Measurements from ENCODE around the gene AKAP13.
"Not testable (repeated sequence)": the region's sequence is repeated elsewhere in the genome, so short reads cannot be mapped to it uniquely, and the experiment has no call there.

Gene AKAP13

GRCh38 chr15:85475317-85475701 is 94.9 kb downstream of the AKAP13 start:
- no peak for DNase-seq (ENCODE audit: low read depth in 2 of 2)

GRCh38 chr15:85475711-85476110 is 95.3 kb downstream of the AKAP13 start:
- no peak for DNase-seq (ENCODE audit: low read depth in 2 of 2)

GRCh38 chr15:85477061-85477460 is 96.7 kb downstream of the AKAP13 start:
- no peak for DNase-seq (ENCODE audit: low read depth in 2 of 2)

GRCh38 chr15:85477730-85478129 is 97.3 kb downstream of the AKAP13 start:
- no peak for DNase-seq (ENCODE audit: low read depth in 2 of 2)

GRCh38 chr15:85479071-85479647 is 98.8 kb downstream of the AKAP13 start:
- DNase-seq (ENCODE audit: low read depth in 2 of 2) = no peak

- no peak for DNase-seq (ENCODE audit: low read depth in 2 of 2)
These were observed 100.5 kb downstream of the AKAP13 start for GRCh38 chr15:85480923-85481322.

- not testable (repeated sequence) for DNase-seq (ENCODE audit: low read depth in 2 of 2)
These were observed 101.1 kb downstream of the AKAP13 start for GRCh38 chr15:85481543-85481942.

- DNase-seq (ENCODE audit: low read depth in 2 of 2) = no peak
These were observed 102.5 kb downstream of the AKAP13 start for GRCh38 chr15:85482894-85483293.

- not testable (repeated sequence) for DNase-seq (ENCODE audit: low read depth in 2 of 2)
These were observed 103.6 kb downstream of the AKAP13 start for GRCh38 chr15:85483955-85484354.

- not testable (repeated sequence) for DNase-seq (ENCODE audit: low read depth in 2 of 2)
These were observed 104.5 kb downstream of the AKAP13 start for GRCh38 chr15:85484923-85485322.

GRCh38 chr15:85485956-85486567 is 105.7 kb downstream of the AKAP13 start:
- no peak for DNase-seq (ENCODE audit: low read depth in 2 of 2)

- not testable (repeated sequence) for DNase-seq (ENCODE audit: low read depth in 2 of 2)
These were observed 107.4 kb downstream of the AKAP13 start for GRCh38 chr15:85487796-85488195.

GRCh38 chr15:85488997-85489396 is 108.6 kb downstream of the AKAP13 start:
- DNase-seq (ENCODE audit: low read depth in 2 of 2) = no peak

GRCh38 chr15:85489773-85490493 is 109.5 kb downstream of the AKAP13 start:
- DNase-seq (ENCODE audit: low read depth in 2 of 2) = no peak

GRCh38 chr15:85490856-85491255 is 110.5 kb downstream of the AKAP13 start:
- no peak for DNase-seq (ENCODE audit: low read depth in 2 of 2)

GRCh38 chr15:85491691-85492090 is 111.3 kb downstream of the AKAP13 start:
- no peak for DNase-seq (ENCODE audit: low read depth in 2 of 2)

- DNase-seq (ENCODE audit: low read depth in 2 of 2) = no peak
These were observed 112.0 kb downstream of the AKAP13 start for GRCh38 chr15:85492406-85492805.

- no peak for DNase-seq (ENCODE audit: low read depth in 2 of 2)
These were observed 112.9 kb downstream of the AKAP13 start for GRCh38 chr15:85493260-85493659.

- DNase-seq (ENCODE audit: low read depth in 2 of 2) = no peak
These were observed 113.8 kb downstream of the AKAP13 start for GRCh38 chr15:85494048-85494777.

- no peak for DNase-seq (ENCODE audit: low read depth in 2 of 2)
These were observed 114.7 kb downstream of the AKAP13 start for GRCh38 chr15:85495096-85495495.

GRCh38 chr15:85495544-85495943 is 115.1 kb downstream of the AKAP13 start:
- no peak for DNase-seq (ENCODE audit: low read depth in 2 of 2)

- DNase-seq (ENCODE audit: low read depth in 2 of 2) = no peak
These were observed 115.7 kb downstream of the AKAP13 start for GRCh38 chr15:85496151-85496550.

Data from stimulated activated CD8-positive, alpha-beta memory T cell treated with anti-CD3 and anti-CD28 coated beads, Interleukin-2, amount 100 ng/mL, for 48 hours (primary cell).